HEK293 (cell line): Measurements from ENCODE around the gene GTPBP3.

Experiments
- CTCF ChIA-PET: fragments of 350-600 bp; formaldehyde crosslinking; extraction: SDS; loops from one replicate; lab custom pipeline; 2021; ENCODE audit warnings: antibody characterized with exemption; lab: Yijun Ruan, JAX
- POLR2A ChIA-PET: fragments of 300-600 bp; formaldehyde crosslinking; extraction: SDS; loops from one replicate; lab custom pipeline; 2020; ENCODE audit warnings: antibody characterized with exemption, inconsistent platforms; lab: Yijun Ruan, JAX
- H3K27ac ChIP-seq: fragments of 200-500 bp; sonication (Bioruptor generic); 2 replicates; pipeline ENCODE4 v1.5.1; 2014; ENCODE audit warnings: low read depth, low read length, control low read depth, inconsistent platforms; ENCODE audit errors: extremely low read depth
- H3K36me3 ChIP-seq, 2 experiments: fragments of 200-500 bp in 1 of 2; sonication (Bioruptor generic) in 1 of 2; 1 replicate in 1 of 2; 2 replicates in 1 of 2; pipeline ENCODE4 v1.5.1; 2014 to 2017; ENCODE audit warnings: inconsistent platforms in 2 of 2, low read length in 2 of 2; ENCODE audit not compliant: control insufficient read depth in 2 of 2, insufficient read depth in 1 of 2
- H3K4me1 ChIP-seq: fragments of 200-500 bp; sonication (Bioruptor generic); 2 replicates; pipeline ENCODE4 v1.5.1; 2014; ENCODE audit warnings: mild to moderate bottlenecking, low read length, inconsistent platforms; ENCODE audit not compliant: control insufficient read depth, insufficient read depth
- H3K4me3 ChIP-seq: 2 replicates; pipeline ENCODE4 v1.5.1; 2011; ENCODE audit warnings: low read depth, mild to moderate bottlenecking, control low read depth, low read length, moderate library complexity
- H3K9me3 ChIP-seq: fragments of 200-500 bp; sonication (Bioruptor generic); 2 replicates; pipeline ENCODE4 v1.5.1; 2014; ENCODE audit warnings: low read depth, low read length, inconsistent platforms; ENCODE audit not compliant: control insufficient read depth, insufficient read depth
- GFI1B ChIP-seq: fragments of 450-650 bp; formaldehyde crosslinking; IDR thresholded peaks from 2 replicates; pipeline ENCODE4 v1.5.1; 2016; ENCODE audit warnings: missing biosample characterization, missing genetic modification characterization
- GLIS2 ChIP-seq: fragments of 450-650 bp; formaldehyde crosslinking; IDR thresholded peaks from 2 replicates; pipeline ENCODE4 v1.5.1; 2016; ENCODE audit warnings: missing biosample characterization, missing genetic modification characterization
- HOXD13 ChIP-seq: sonication (generic); formaldehyde crosslinking; IDR thresholded peaks from 2 replicates; pipeline ENCODE4 v1.8.0; 2022; ENCODE audit warnings: missing genetic modification reagents, borderline replicate concordance
- OVOL3 ChIP-seq: fragments of 450-650 bp; formaldehyde crosslinking; IDR thresholded peaks from 2 replicates; pipeline ENCODE4 v1.5.1; 2016; ENCODE audit warnings: missing biosample characterization, missing genetic modification characterization
- REPIN1 ChIP-seq: fragments of 450-650 bp; formaldehyde crosslinking; IDR thresholded peaks from 2 replicates; pipeline ENCODE4 v1.5.1; 2017; ENCODE audit warnings: missing biosample characterization, missing genetic modification characterization, low read depth
- SCRT1 ChIP-seq: fragments of 450-650 bp; formaldehyde crosslinking; IDR thresholded peaks from 2 replicates; pipeline ENCODE4 v1.5.1; 2016; ENCODE audit warnings: missing biosample characterization, missing genetic modification characterization, borderline replicate concordance
- SCRT2 ChIP-seq: fragments of 450-650 bp; formaldehyde crosslinking; IDR thresholded peaks from 2 replicates; pipeline ENCODE4 v1.5.1; 2016; ENCODE audit warnings: missing biosample characterization, missing genetic modification characterization
- ZBTB21 ChIP-seq: fragments of 450-650 bp; formaldehyde crosslinking; IDR thresholded peaks from 2 replicates; pipeline ENCODE4 v1.5.1; 2017; ENCODE audit warnings: missing biosample characterization, missing genetic modification characterization
- ZBTB8A ChIP-seq: fragments of 450-650 bp; formaldehyde crosslinking; IDR thresholded peaks from 2 replicates; pipeline ENCODE4 v1.5.1; 2016; ENCODE audit warnings: missing biosample characterization, missing genetic modification characterization
- ZNF133 ChIP-seq: fragments of 450-650 bp; formaldehyde crosslinking; IDR thresholded peaks from 2 replicates; pipeline ENCODE4 v1.5.1; 2016; ENCODE audit warnings: missing biosample characterization, missing genetic modification characterization
- ZNF23 ChIP-seq: fragments of 450-650 bp; formaldehyde crosslinking; IDR thresholded peaks from 2 replicates; pipeline ENCODE4 v1.5.1; 2016; ENCODE audit warnings: missing biosample characterization, missing genetic modification characterization, borderline replicate concordance
- ZNF239 ChIP-seq: fragments of 450-650 bp; formaldehyde crosslinking; IDR thresholded peaks from 2 replicates; pipeline ENCODE4 v1.5.1; 2016; ENCODE audit warnings: missing biosample characterization, missing genetic modification characterization
- ZNF555 ChIP-seq: fragments of 450-650 bp; formaldehyde crosslinking; conservative IDR thresholded peaks from 2 replicates; pipeline ENCODE4 v1.5.1; 2017; ENCODE audit warnings: missing biosample characterization, mild to moderate bottlenecking, missing genetic modification characterization, inconsistent platforms
- ZNF571 ChIP-seq: fragments of 450-650 bp; formaldehyde crosslinking; IDR thresholded peaks from 2 replicates; pipeline ENCODE4 v1.5.0; 2017; ENCODE audit warnings: missing biosample characterization, missing genetic modification characterization
- ZNF626 ChIP-seq: fragments of 450-650 bp; sonication (Bioruptor Pico); formaldehyde crosslinking; IDR thresholded peaks from 2 replicates; pipeline ENCODE4 v1.5.1; 2018; ENCODE audit warnings: missing biosample characterization, missing genetic modification characterization, inconsistent platforms
- ZNF670 ChIP-seq: fragments of 450-650 bp; formaldehyde crosslinking; IDR thresholded peaks from 2 replicates; pipeline ENCODE4 v1.5.1; 2016; ENCODE audit warnings: missing biosample characterization, missing genetic modification characterization, low read depth
- ZNF777 ChIP-seq: fragments of 450-650 bp; formaldehyde crosslinking; IDR thresholded peaks from 2 replicates; pipeline ENCODE4 v1.5.1; 2017; ENCODE audit warnings: missing biosample characterization, missing genetic modification characterization, borderline replicate concordance
- ZNF837 ChIP-seq: fragments of 450-650 bp; formaldehyde crosslinking; IDR thresholded peaks from 2 replicates; pipeline ENCODE4 v1.5.1; 2016; ENCODE audit warnings: missing biosample characterization, missing genetic modification characterization
- ZNF843 ChIP-seq: fragments of 450-650 bp; formaldehyde crosslinking; IDR thresholded peaks from 2 replicates; pipeline ENCODE4 v1.5.1; 2016; ENCODE audit warnings: missing biosample characterization, missing genetic modification characterization
- TF ChIP-seq, protein P1 (sequence below): sonication (generic); formaldehyde crosslinking; IDR thresholded peaks from 2 replicates; pipeline ENCODE4 v1.8.1; 2022; ENCODE audit warnings: mild to moderate bottlenecking, moderate library complexity, missing genetic modification reagents
- TF ChIP-seq, protein P2 (sequence below): fragments of 450-650 bp; formaldehyde crosslinking; IDR thresholded peaks from 2 replicates; pipeline ENCODE4 v1.5.1; 2016; ENCODE audit warnings: missing biosample characterization, missing genetic modification characterization, low read depth
- TF ChIP-seq, protein P3 (sequence below): fragments of 450-650 bp; formaldehyde crosslinking; IDR thresholded peaks from 2 replicates; pipeline ENCODE4 v1.5.1; 2016; ENCODE audit warnings: missing biosample characterization, missing genetic modification characterization, borderline replicate concordance
- TF ChIP-seq, protein P4 (sequence below): fragments of 450-650 bp; formaldehyde crosslinking; IDR thresholded peaks from 2 replicates; pipeline ENCODE4 v1.5.1; 2016; ENCODE audit warnings: missing biosample characterization, missing genetic modification characterization
- TF ChIP-seq, protein P5 (sequence below): fragments of 450-650 bp; formaldehyde crosslinking; IDR thresholded peaks from 2 replicates; pipeline ENCODE4 v1.5.1; 2016; ENCODE audit warnings: missing biosample characterization, missing genetic modification characterization

Gene GTPBP3

DNA sequence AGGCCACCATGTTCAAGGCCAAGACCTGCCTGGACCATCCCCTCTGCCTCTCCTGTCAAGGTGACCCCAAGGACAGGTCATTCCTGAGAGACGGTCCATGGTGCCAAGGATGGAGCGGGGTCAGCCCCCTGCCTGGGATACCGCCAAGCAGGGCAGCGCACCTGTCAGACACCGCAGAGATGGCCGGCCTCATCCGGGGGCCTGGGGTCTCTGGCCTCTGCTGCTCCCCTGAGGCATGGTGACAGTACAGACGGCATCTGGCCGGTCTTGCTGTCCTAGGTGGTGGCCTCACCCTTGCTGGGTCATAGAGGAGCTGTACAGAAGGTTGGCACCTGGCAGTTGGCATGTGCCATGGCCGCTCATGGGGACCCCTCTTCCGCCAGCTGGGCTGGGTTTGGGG is 16.9 kb upstream of the GTPBP3 start (continued):
- TF ChIP-seq, protein P1, sequence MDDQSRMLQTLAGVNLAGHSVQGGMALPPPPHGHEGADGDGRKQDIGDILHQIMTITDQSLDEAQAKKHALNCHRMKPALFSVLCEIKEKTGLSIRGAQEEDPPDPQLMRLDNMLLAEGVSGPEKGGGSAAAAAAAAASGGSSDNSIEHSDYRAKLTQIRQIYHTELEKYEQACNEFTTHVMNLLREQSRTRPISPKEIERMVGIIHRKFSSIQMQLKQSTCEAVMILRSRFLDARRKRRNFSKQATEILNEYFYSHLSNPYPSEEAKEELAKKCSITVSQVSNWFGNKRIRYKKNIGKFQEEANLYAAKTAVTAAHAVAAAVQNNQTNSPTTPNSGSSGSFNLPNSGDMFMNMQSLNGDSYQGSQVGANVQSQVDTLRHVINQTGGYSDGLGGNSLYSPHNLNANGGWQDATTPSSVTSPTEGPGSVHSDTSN = no peak
- TF ChIP-seq, protein P2, sequence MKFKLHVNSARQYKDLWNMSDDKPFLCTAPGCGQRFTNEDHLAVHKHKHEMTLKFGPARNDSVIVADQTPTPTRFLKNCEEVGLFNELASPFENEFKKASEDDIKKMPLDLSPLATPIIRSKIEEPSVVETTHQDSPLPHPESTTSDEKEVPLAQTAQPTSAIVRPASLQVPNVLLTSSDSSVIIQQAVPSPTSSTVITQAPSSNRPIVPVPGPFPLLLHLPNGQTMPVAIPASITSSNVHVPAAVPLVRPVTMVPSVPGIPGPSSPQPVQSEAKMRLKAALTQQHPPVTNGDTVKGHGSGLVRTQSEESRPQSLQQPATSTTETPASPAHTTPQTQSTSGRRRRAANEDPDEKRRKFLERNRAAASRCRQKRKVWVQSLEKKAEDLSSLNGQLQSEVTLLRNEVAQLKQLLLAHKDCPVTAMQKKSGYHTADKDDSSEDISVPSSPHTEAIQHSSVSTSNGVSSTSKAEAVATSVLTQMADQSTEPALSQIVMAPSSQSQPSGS = no peak
- TF ChIP-seq ZBTB8A (tag by site-specific recombination) (no peak), SCRT2 (tag by site-specific recombination) (no peak), ZNF239 (tag by site-specific recombination) (no peak)
- TF ChIP-seq, protein P3, sequence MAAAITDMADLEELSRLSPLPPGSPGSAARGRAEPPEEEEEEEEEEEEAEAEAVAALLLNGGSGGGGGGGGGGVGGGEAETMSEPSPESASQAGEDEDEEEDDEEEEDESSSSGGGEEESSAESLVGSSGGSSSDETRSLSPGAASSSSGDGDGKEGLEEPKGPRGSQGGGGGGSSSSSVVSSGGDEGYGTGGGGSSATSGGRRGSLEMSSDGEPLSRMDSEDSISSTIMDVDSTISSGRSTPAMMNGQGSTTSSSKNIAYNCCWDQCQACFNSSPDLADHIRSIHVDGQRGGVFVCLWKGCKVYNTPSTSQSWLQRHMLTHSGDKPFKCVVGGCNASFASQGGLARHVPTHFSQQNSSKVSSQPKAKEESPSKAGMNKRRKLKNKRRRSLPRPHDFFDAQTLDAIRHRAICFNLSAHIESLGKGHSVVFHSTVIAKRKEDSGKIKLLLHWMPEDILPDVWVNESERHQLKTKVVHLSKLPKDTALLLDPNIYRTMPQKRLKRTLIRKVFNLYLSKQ (tag by site-specific recombination) = no peak

DNA sequence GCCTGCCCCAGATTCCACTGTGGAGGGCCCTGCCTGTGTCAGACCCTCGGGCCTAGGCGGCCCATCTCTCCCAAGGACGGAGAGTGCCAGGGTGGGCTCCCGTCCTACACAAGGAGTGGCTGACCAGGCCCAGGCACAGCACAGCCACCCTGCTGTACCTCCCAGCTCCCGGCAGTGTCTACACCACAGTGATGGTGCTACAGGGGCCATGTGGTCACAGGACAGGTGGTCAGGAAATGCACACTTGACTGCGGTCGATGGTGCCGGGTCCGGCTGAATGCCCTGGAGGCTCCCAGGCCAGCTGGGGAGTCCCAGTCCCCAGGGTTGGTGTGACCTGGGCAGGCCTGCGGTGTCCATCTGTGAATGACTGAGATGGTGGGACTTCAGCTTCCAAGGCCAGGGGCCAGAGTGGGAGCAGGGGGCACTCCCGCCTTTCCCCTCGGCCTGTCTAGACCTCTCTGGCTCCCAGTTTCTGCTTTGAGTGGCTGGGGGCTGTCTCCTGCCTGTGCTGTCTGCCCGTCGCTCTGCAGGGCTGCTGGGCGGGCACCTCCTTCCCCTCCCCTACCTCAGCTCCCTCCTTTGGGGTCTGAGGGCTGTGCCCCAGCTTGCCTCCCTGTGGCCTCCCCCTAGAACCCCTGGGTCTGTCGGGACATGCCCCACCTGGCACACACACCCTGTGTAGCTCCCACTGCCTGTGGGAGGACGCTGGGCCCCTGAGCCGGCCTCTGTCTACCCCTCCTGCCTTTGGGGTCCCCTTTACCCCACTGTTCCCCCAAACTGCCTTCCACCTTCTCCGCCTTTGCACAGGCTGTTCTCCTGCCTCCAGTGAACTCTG is 15.5 kb upstream of the GTPBP3 start:
- Histone ChIP-seq H3K4me1 (no peaks in the 10 kb centered on the region), H3K9me3 (no peaks in the 10 kb centered on the region), H3K4me3 (no peak overlapping the region), H3K36me3 (peaks cover 0 to 38% of the 10 kb centered on the region in 2 experiments; a peak in 2 of 3 replicates), H3K27ac (no peak overlapping the region)
- ChIA-PET CTCF (interaction anchor here (0.6 to 0.7 kb wide), 2 partner anchors 21 to 55 kb away, joined by 3 to 6 read pairs; no protein-coding TSS in a partner anchor), POLR2A (interaction anchor here (0.7 to 2.2 kb wide), 3 partner anchors 8 to 12 kb away, joined by 3 to 8 read pairs (median 5); partner anchors contain the start of gene DDA1)
- TF ChIP-seq GLIS2 (peak; percentile 47), SCRT1 (tag by site-specific recombination) (no peak)

DNA sequence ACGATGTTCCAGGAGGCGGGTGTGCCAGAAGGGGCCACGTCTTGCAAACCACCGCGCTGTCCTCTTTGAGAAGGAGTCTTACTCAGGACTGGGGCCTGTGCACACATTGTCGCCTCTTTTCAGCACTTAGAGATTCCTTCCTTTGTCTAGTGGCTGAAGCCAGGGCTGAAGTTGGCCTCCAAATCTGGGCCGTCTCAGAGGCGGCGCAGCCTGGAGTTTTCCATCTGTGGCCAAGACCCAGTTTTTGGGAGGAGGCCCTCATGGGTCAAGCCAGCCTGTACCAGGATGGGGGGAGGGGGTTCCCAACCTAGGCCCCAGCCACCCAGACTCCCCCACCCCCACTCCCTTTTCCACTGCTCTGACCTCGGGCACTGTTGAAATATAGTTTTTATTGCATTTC is 14.5 kb upstream of the GTPBP3 start:
- H3K4me3 ChIP-seq = no peak overlapping the region
- H3K36me3 ChIP-seq = peaks cover 0 to 41% of the 10 kb centered on the region in 2 experiments; a peak in 2 of 3 replicates
- POLR2A ChIA-PET = interaction anchor here (0.7 to 1.6 kb wide), 2 partner anchors 10 to 11 kb away, joined by 3 to 4 read pairs; no protein-coding TSS in a partner anchor
- H3K27ac ChIP-seq = no peak overlapping the region
- no peaks in the 10 kb centered on the region for H3K9me3 ChIP-seq
- TF ChIP-seq ZBTB21 (tag by site-specific recombination) (no peak), REPIN1 (tag by site-specific recombination) (no peak), ZNF133 (no peak), ZNF670 (tag by site-specific recombination) (no peak), ZNF23 (tag by site-specific recombination) (no peak), GFI1B (tag by site-specific recombination) (no peak), HOXD13 (no peak), ZNF555 (tag by site-specific recombination) (no peak), ZNF626 (tag by site-specific recombination) (no peak), ZNF571 (tag by site-specific recombination) (no peak), OVOL3 (no peak), ZNF837 (no peak), ZNF777 (tag by site-specific recombination) (no peak), ZNF843 (no peak)
- TF ChIP-seq, protein P4, sequence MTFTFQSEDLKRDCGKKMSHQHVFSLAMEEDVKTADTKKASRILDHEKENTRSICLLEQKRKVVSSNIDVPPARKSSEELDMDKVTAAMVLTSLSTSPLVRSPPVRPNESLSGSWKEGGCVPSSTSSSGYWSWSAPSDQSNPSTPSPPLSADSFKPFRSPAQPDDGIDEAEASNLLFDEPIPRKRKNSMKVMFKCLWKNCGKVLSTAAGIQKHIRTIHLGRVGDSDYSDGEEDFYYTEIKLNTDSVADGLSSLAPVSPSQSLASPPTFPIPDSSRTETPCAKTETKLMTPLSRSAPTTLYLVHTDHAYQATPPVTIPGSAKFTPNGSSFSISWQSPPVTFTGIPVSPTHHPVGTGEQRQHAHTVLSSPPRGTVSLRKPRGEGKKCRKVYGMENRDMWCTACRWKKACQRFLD = no peak
- TF ChIP-seq, protein P5, sequence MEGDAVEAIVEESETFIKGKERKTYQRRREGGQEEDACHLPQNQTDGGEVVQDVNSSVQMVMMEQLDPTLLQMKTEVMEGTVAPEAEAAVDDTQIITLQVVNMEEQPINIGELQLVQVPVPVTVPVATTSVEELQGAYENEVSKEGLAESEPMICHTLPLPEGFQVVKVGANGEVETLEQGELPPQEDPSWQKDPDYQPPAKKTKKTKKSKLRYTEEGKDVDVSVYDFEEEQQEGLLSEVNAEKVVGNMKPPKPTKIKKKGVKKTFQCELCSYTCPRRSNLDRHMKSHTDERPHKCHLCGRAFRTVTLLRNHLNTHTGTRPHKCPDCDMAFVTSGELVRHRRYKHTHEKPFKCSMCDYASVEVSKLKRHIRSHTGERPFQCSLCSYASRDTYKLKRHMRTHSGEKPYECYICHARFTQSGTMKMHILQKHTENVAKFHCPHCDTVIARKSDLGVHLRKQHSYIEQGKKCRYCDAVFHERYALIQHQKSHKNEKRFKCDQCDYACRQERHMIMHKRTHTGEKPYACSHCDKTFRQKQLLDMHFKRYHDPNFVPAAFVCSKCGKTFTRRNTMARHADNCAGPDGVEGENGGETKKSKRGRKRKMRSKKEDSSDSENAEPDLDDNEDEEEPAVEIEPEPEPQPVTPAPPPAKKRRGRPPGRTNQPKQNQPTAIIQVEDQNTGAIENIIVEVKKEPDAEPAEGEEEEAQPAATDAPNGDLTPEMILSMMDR (tag by site-specific recombination) = no peak
- CTCF ChIA-PET = no interaction called here
- no peaks in the 10 kb centered on the region for H3K4me1 ChIP-seq
